ENCODE measurements around the gene HNRNPA3.
A peak's percentile ranks its signal among the peaks of the same experiment; 100 is the strongest.

Gene HNRNPA3

GRCh38 chr2:177169810-177170514 is 42.6 kb upstream of the HNRNPA3 start:
- 87% methylated on average over 3 of the region's 7 CpGs for WGBS (ENCODE audit: insufficient coverage)
- POLR2A ChIA-PET, result interaction anchor here (0.6 to 0.7 kb wide), 2 partner anchors 74 to 165 kb away, joined by 4 read pairs; no protein-coding TSS in a partner anchor
- CTCF ChIA-PET, result interaction anchor here (1.0 kb wide), 1 partner anchor 163 kb away, joined by 3 read pairs; no protein-coding TSS in a partner anchor
- no peaks in the 10 kb centered on the region for H3K9me3 ChIP-seq (ENCODE audit: control extremely low read depth in 1 of 5, control insufficient read depth in 4 of 5, insufficient read depth in 2 of 5, low read depth in 1 of 5, low read length in 4 of 5)
- H3K36me3 ChIP-seq (ENCODE audit: control insufficient read depth in 4 of 4, insufficient read depth in 4 of 4, low read length in 3 of 4), result no peaks in the 10 kb centered on the region
- H3K4me3 ChIP-seq (ENCODE audit: control insufficient read depth in 1 of 7, extremely low read depth in 1 of 7, insufficient read depth in 4 of 7, low read depth in 2 of 7, low read length in 6 of 7), result no peak overlapping the region
- no peak for DNase-seq
- peaks cover 10 to 34% (median 16%) of the 10 kb centered on the region in 4 experiments for H3K4me1 ChIP-seq (ENCODE audit: control extremely low read depth in 1 of 4, control insufficient read depth in 4 of 4, insufficient read depth in 4 of 4, low read length in 3 of 4)
- H3K27me3 ChIP-seq (replicated peaks in 2 of 5; ENCODE audit: control insufficient read depth in 4 of 5, insufficient read depth in 5 of 5, low read length in 4 of 5), result no peaks in the 10 kb centered on the region
- no peak overlapping the region for H3K27ac ChIP-seq (ENCODE audit: insufficient read depth in 1 of 2, low read depth in 1 of 2, low read length in 2 of 2, poor library complexity in 1 of 2, severe bottlenecking in 2 of 2)

- Histone ChIP-seq H3K4me1 (ENCODE audit: control extremely low read depth in 1 of 4, control insufficient read depth in 4 of 4, insufficient read depth in 4 of 4, low read length in 3 of 4) (peaks cover 0 to 20% (median 1%) of the 10 kb centered on the region in 4 experiments), H3K36me3 (ENCODE audit: control insufficient read depth in 4 of 4, insufficient read depth in 4 of 4, low read length in 3 of 4) (no peaks in the 10 kb centered on the region), H3K27me3 (replicated peaks in 2 of 5; ENCODE audit: control insufficient read depth in 4 of 5, insufficient read depth in 5 of 5, low read length in 4 of 5) (no peaks in the 10 kb centered on the region), H3K27ac (ENCODE audit: insufficient read depth in 1 of 2, low read depth in 1 of 2, low read length in 2 of 2, poor library complexity in 1 of 2, severe bottlenecking in 2 of 2) (no peak overlapping the region), H3K9me3 (ENCODE audit: control extremely low read depth in 1 of 5, control insufficient read depth in 4 of 5, insufficient read depth in 2 of 5, low read depth in 1 of 5, low read length in 4 of 5) (no peaks in the 10 kb centered on the region), H3K4me3 (ENCODE audit: control insufficient read depth in 1 of 7, extremely low read depth in 1 of 7, insufficient read depth in 4 of 7, low read depth in 2 of 7, low read length in 6 of 7) (no peak overlapping the region)
- CTCF ChIA-PET, result interaction anchor here (0.8 kb wide), 1 partner anchor 58 kb away, joined by 3 read pairs; no protein-coding TSS in a partner anchor
- DNase-seq, result peak in 2 of 3 donors; percentile 46 to 64
- 33% methylated on average over 4 of the region's 4 CpGs for WGBS (ENCODE audit: insufficient coverage)
- POLR2A ChIA-PET, result interaction anchor here (0.8 kb wide), 1 partner anchor 41 kb away, joined by 3 read pairs; the partner anchor contains the start of gene HNRNPA3
Observed at GRCh38 chr2:177171418-177171865, 41.2 kb upstream of the HNRNPA3 start.

DNA sequence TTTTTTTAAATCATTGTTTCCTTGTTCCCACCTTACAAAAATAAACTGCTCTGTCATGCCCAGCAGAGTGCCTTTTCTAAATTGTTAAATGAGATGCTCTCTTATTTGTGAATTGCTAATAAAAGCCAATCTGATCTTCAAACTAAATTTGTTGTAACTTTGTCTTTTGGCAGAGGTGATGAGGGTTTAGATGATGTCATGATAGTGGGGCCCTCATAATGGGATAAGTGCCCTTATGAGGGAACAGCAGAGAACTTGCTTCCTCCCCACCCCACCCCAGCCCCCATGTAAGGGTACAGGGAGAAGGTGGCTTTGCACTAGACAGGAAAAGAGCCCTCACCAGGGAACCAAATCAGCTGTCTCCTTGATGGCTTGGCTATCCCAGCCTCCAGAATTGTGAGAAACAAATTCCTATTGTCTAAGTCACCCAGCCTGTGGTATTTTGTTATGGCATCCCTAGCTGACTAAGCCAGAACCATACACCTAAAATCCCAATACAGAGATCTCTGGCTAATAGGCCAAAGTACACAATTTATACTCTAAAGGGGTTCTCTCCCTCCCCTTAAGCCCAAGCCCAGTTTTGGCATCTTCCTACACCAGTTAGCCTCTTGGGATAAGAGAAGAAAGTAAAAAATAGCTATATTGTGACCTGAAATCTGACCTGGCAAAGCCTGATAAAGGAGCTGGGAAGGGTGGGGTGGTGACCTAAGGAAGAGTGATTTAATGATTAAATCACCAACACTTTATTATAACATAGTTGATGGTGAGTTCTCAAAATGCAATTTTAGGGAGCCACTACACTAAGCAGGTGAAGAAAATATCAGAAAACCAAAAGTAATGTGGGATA is 40.3 kb upstream of the HNRNPA3 start:
- DNase-seq, result no peak
- Histone ChIP-seq H3K27ac (ENCODE audit: insufficient read depth in 1 of 2, low read depth in 1 of 2, low read length in 2 of 2, poor library complexity in 1 of 2, severe bottlenecking in 2 of 2) (no peak overlapping the region), H3K27me3 (replicated peaks in 2 of 5; ENCODE audit: control insufficient read depth in 4 of 5, insufficient read depth in 5 of 5, low read length in 4 of 5) (no peaks in the 10 kb centered on the region), H3K4me1 (ENCODE audit: control extremely low read depth in 1 of 4, control insufficient read depth in 4 of 4, insufficient read depth in 4 of 4, low read length in 3 of 4) (peaks cover 0 to 15% (median 0%) of the 10 kb centered on the region in 4 experiments), H3K36me3 (ENCODE audit: control insufficient read depth in 4 of 4, insufficient read depth in 4 of 4, low read length in 3 of 4) (no peaks in the 10 kb centered on the region), H3K9me3 (ENCODE audit: control extremely low read depth in 1 of 5, control insufficient read depth in 4 of 5, insufficient read depth in 2 of 5, low read depth in 1 of 5, low read length in 4 of 5) (no peaks in the 10 kb centered on the region), H3K4me3 (ENCODE audit: control insufficient read depth in 1 of 7, extremely low read depth in 1 of 7, insufficient read depth in 4 of 7, low read depth in 2 of 7, low read length in 6 of 7) (no peak overlapping the region)
- CTCF ChIA-PET, result no interaction called here
- POLR2A ChIA-PET, result interaction anchor here (0.8 kb wide), 1 partner anchor 40 kb away, joined by 3 read pairs; the partner anchor contains the start of gene HNRNPA3

DNA sequence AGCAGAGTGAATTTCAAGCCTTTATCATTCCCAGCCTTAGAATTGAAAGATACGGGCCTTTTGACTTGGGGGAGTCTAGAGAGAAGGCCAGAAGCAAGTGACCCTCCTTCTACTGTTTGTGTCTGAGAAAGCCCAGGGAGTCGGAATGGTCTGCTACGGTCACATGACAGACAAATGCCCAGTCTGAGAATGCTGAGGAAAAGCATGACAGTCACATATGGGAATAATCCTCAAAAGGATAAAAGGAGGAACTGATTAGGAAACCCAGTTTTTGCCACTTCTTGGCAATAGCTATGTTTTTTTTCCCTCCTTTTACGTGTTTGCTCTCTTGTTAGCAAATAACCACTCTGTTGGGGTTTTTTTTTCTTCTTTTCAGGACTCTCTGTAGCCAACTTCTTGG is 38.1 kb upstream of the HNRNPA3 start:
- Histone ChIP-seq H3K4me1 (ENCODE audit: control extremely low read depth in 1 of 4, control insufficient read depth in 4 of 4, insufficient read depth in 4 of 4, low read length in 3 of 4) (peaks cover 0 to 11% (median 0%) of the 10 kb centered on the region in 4 experiments), H3K36me3 (ENCODE audit: control insufficient read depth in 4 of 4, insufficient read depth in 4 of 4, low read length in 3 of 4) (no peaks in the 10 kb centered on the region), H3K27ac (ENCODE audit: insufficient read depth in 1 of 2, low read depth in 1 of 2, low read length in 2 of 2, poor library complexity in 1 of 2, severe bottlenecking in 2 of 2) (no peak overlapping the region), H3K4me3 (ENCODE audit: control insufficient read depth in 1 of 7, extremely low read depth in 1 of 7, insufficient read depth in 4 of 7, low read depth in 2 of 7, low read length in 6 of 7) (no peak overlapping the region), H3K9me3 (ENCODE audit: control extremely low read depth in 1 of 5, control insufficient read depth in 4 of 5, insufficient read depth in 2 of 5, low read depth in 1 of 5, low read length in 4 of 5) (no peaks in the 10 kb centered on the region), H3K27me3 (replicated peaks in 2 of 5; ENCODE audit: control insufficient read depth in 4 of 5, insufficient read depth in 5 of 5, low read length in 4 of 5) (no peaks in the 10 kb centered on the region)
- CTCF ChIA-PET, result no interaction called here
- POLR2A ChIA-PET, result interaction anchor here (0.7 kb wide), 1 partner anchor 589 kb away, joined by 3 read pairs; no protein-coding TSS in a partner anchor
- DNase-seq, result no peak
- 100% methylated on average over 2 of the region's 4 CpGs for WGBS (ENCODE audit: insufficient coverage)

DNA sequence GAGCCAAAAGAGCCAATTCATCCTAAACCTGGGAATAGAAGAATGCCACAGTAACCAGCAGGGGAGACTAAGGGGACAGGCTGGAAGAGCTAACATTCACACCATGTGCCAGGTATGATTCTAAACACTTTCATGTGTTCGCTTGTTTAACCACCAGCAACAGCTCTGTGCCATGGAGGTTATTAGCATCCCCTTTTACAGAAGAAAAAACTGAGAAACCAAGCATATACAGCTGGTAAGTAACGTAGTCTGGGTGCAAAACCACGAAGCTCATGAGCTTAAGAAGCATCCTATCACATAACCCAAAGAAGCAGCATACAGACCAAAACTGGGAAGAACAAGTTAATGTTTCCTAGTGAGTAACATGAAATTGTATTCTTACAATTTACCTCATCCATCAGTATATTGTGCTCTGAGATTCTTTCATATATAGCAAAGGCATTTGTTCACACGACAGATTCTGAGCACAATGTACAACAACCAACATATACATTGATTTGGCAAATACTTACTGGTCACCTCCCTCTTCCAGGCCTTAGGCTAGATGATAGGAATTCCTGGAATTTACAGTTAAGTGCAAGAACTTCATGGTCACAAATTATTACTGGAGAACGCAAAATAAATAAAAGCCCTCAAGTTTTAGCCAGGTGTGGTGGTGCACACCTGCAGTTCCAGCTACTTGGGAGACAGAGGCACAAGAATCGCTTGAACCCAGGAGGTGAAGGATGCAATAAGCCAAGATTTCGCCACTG is 36.5 kb upstream of the HNRNPA3 start:
- Histone ChIP-seq H3K27ac (ENCODE audit: insufficient read depth in 1 of 2, low read depth in 1 of 2, low read length in 2 of 2, poor library complexity in 1 of 2, severe bottlenecking in 2 of 2) (no peak overlapping the region), H3K9me3 (ENCODE audit: control extremely low read depth in 1 of 5, control insufficient read depth in 4 of 5, insufficient read depth in 2 of 5, low read depth in 1 of 5, low read length in 4 of 5) (no peaks in the 10 kb centered on the region), H3K4me1 (ENCODE audit: control extremely low read depth in 1 of 4, control insufficient read depth in 4 of 4, insufficient read depth in 4 of 4, low read length in 3 of 4) (peaks cover 0 to 3% (median 0%) of the 10 kb centered on the region in 4 experiments), H3K36me3 (ENCODE audit: control insufficient read depth in 4 of 4, insufficient read depth in 4 of 4, low read length in 3 of 4) (no peaks in the 10 kb centered on the region), H3K4me3 (ENCODE audit: control insufficient read depth in 1 of 7, extremely low read depth in 1 of 7, insufficient read depth in 4 of 7, low read depth in 2 of 7, low read length in 6 of 7) (no peak overlapping the region), H3K27me3 (replicated peaks in 2 of 5; ENCODE audit: control insufficient read depth in 4 of 5, insufficient read depth in 5 of 5, low read length in 4 of 5) (no peaks in the 10 kb centered on the region)
- CTCF ChIA-PET, result interaction anchor here (1.1 to 3.0 kb wide), 3 partner anchors 12 to 120 kb away, joined by 3 to 11 read pairs (median 4); no protein-coding TSS in a partner anchor
- DNase-seq, result no peak
- 100% methylated on average over 3 of the region's 7 CpGs for WGBS (ENCODE audit: insufficient coverage)
- POLR2A ChIA-PET, result interaction anchor here (0.6 to 0.7 kb wide), 2 partner anchors 18 to 390 kb away, joined by 3 to 4 read pairs; no protein-coding TSS in a partner anchor

GRCh38 chr2:177178797-177179196 is 33.8 kb upstream of the HNRNPA3 start:
- ChIA-PET CTCF (no interaction called here), POLR2A (no interaction called here)
- H3K27ac ChIP-seq (ENCODE audit: insufficient read depth in 1 of 2, low read depth in 1 of 2, low read length in 2 of 2, poor library complexity in 1 of 2, severe bottlenecking in 2 of 2), result no peak overlapping the region
- DNase-seq, result no peak
- no peaks in the 10 kb centered on the region for H3K27me3 ChIP-seq (replicated peaks in 2 of 5; ENCODE audit: control insufficient read depth in 4 of 5, insufficient read depth in 5 of 5, low read length in 4 of 5)
- no peaks in the 10 kb centered on the region for H3K36me3 ChIP-seq (ENCODE audit: control insufficient read depth in 4 of 4, insufficient read depth in 4 of 4, low read length in 3 of 4)
- H3K4me1 ChIP-seq (ENCODE audit: control extremely low read depth in 1 of 4, control insufficient read depth in 4 of 4, insufficient read depth in 4 of 4, low read length in 3 of 4), result no peaks in the 10 kb centered on the region
- H3K9me3 ChIP-seq (ENCODE audit: control extremely low read depth in 1 of 5, control insufficient read depth in 4 of 5, insufficient read depth in 2 of 5, low read depth in 1 of 5, low read length in 4 of 5), result no peaks in the 10 kb centered on the region
- WGBS (ENCODE audit: insufficient coverage), result no CpG with 5 or more reads among the region's 1 CpG
- H3K4me3 ChIP-seq (ENCODE audit: control insufficient read depth in 1 of 7, extremely low read depth in 1 of 7, insufficient read depth in 4 of 7, low read depth in 2 of 7, low read length in 6 of 7), result no peak overlapping the region
